Panc1 (cell line): ENCODE data around the gene UBASH3A.

Experiments
- TF ChIP-seq, protein P1 (sequence below): fragments of 450-650 bp; IDR thresholded peaks from 2 replicates; pipeline ENCODE4 v1.5.1; 2017; ENCODE audit warnings: mild to moderate bottlenecking
- TF ChIP-seq, protein P2 (sequence below), 2 experiments: IDR thresholded peaks; 2 replicates each; pipeline ENCODE4 v1.6.1; 2011 to 2012; ENCODE audit warnings: low read depth in 2 of 2, control low read depth in 1 of 2, low read length in 1 of 2, mild to moderate bottlenecking in 1 of 2, moderate library complexity in 1 of 2; ENCODE audit not compliant: insufficient read depth in 1 of 2

DNA sequence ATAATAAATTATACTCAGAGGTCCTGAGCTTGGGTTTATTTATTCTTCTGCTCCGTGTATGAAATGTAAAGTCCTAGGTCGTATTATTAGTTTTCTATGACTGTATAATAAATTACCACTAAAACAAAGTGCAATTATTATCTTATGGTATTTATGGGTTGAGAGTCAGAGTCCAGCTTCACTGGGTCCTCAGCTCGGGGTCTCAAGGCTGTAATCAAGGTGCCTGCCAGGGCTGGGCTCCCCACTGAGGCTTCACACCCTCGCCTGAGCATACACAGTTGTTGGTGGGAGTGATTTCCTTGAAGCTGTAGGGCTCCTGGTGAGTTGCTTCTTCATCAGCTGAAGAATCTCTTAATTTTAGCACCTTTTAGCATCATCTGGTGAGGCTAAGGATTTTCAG lies 15.2 kb downstream of the UBASH3A start:
- TF ChIP-seq, protein P1, sequence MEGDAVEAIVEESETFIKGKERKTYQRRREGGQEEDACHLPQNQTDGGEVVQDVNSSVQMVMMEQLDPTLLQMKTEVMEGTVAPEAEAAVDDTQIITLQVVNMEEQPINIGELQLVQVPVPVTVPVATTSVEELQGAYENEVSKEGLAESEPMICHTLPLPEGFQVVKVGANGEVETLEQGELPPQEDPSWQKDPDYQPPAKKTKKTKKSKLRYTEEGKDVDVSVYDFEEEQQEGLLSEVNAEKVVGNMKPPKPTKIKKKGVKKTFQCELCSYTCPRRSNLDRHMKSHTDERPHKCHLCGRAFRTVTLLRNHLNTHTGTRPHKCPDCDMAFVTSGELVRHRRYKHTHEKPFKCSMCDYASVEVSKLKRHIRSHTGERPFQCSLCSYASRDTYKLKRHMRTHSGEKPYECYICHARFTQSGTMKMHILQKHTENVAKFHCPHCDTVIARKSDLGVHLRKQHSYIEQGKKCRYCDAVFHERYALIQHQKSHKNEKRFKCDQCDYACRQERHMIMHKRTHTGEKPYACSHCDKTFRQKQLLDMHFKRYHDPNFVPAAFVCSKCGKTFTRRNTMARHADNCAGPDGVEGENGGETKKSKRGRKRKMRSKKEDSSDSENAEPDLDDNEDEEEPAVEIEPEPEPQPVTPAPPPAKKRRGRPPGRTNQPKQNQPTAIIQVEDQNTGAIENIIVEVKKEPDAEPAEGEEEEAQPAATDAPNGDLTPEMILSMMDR = no peak
- TF ChIP-seq, protein P2, sequence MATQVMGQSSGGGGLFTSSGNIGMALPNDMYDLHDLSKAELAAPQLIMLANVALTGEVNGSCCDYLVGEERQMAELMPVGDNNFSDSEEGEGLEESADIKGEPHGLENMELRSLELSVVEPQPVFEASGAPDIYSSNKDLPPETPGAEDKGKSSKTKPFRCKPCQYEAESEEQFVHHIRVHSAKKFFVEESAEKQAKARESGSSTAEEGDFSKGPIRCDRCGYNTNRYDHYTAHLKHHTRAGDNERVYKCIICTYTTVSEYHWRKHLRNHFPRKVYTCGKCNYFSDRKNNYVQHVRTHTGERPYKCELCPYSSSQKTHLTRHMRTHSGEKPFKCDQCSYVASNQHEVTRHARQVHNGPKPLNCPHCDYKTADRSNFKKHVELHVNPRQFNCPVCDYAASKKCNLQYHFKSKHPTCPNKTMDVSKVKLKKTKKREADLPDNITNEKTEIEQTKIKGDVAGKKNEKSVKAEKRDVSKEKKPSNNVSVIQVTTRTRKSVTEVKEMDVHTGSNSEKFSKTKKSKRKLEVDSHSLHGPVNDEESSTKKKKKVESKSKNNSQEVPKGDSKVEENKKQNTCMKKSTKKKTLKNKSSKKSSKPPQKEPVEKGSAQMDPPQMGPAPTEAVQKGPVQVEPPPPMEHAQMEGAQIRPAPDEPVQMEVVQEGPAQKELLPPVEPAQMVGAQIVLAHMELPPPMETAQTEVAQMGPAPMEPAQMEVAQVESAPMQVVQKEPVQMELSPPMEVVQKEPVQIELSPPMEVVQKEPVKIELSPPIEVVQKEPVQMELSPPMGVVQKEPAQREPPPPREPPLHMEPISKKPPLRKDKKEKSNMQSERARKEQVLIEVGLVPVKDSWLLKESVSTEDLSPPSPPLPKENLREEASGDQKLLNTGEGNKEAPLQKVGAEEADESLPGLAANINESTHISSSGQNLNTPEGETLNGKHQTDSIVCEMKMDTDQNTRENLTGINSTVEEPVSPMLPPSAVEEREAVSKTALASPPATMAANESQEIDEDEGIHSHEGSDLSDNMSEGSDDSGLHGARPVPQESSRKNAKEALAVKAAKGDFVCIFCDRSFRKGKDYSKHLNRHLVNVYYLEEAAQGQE (IDR thresholded peaks at IDR 0.05; ENCODE audit: insufficient read depth in 1 of 2, low read depth in 2 of 2, low read length in 1 of 2) = no peak
